Fibroblast of villous mesenchyme (primary cell): ENCODE data around the gene RNF214. TPM values are rescaled to one million over a fixed set of nuclear protein-coding genes. Genes with fewer than 3 reads are reported as not detected.
A peak's percentile ranks its signal among the peaks of the same experiment; 100 is the strongest.

ENCODE experiments used
- DNase-seq: peaks from one replicate; pipeline ENCODE4 v3.0.0-alpha.2; 2010; ENCODE audit warnings: low read depth
- H3K4me3 ChIP-seq: 2 replicates; pipeline ENCODE4 v1.5.1; 2011; ENCODE audit warnings: low read depth, mild to moderate bottlenecking, low read length
- total RNA-seq: library from RNA; depleted of rRNA; stranded (reverse); fragments of >200 nt; gene quantifications from 2 replicates; pipeline ENCODE4 v1.2.3, GENCODE V29; 2012
- TF ChIP-seq, protein P1 (sequence below): IDR thresholded peaks from 2 replicates; pipeline ENCODE4 v1.5.1; 2012; ENCODE audit warnings: low read depth, mild to moderate bottlenecking, low read length; ENCODE audit not compliant: insufficient read depth

The RNF214 gene
- total RNA-seq, 1 donor = 14.2 TPM

- H3K4me3 ChIP-seq = no peak overlapping the region
- DNase-seq = no peak
- TF ChIP-seq, protein P1, sequence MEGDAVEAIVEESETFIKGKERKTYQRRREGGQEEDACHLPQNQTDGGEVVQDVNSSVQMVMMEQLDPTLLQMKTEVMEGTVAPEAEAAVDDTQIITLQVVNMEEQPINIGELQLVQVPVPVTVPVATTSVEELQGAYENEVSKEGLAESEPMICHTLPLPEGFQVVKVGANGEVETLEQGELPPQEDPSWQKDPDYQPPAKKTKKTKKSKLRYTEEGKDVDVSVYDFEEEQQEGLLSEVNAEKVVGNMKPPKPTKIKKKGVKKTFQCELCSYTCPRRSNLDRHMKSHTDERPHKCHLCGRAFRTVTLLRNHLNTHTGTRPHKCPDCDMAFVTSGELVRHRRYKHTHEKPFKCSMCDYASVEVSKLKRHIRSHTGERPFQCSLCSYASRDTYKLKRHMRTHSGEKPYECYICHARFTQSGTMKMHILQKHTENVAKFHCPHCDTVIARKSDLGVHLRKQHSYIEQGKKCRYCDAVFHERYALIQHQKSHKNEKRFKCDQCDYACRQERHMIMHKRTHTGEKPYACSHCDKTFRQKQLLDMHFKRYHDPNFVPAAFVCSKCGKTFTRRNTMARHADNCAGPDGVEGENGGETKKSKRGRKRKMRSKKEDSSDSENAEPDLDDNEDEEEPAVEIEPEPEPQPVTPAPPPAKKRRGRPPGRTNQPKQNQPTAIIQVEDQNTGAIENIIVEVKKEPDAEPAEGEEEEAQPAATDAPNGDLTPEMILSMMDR = no peak
These were observed 8.5 kb upstream of the RNF214 start for GRCh38 chr11:117223741-117224689.

DNA sequence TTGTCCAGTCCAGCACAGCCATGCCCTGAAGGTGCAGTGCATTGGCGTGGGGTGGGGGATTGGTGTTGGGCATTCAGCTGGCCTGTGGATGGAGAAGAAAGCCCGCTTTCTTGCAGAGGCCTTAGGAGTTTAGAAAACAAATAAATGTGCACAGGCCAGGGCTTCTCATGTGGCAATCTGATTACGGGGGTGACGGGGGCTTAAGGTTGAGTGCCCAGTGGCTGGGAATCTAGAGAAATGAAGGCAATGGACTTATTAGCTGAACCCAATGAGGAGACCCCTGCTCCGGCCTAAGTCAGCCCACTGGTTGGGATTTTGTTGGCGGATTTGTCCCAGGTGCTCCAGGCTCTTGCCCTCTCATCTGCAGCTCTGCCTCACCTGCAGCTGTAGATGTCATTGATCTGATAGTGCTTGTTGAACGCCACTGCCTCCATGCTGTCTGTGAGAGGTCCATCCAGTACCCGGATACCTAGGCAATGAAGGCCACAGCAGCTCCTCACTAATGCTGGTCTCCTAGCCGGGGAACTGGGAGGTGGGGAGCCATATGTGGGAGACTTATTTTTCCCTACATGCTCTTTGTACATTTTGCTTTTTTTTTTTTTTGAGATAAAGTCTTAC lies 6.8 kb upstream of the RNF214 start:
- DNase-seq = no peak
- no peak overlapping the region for H3K4me3 ChIP-seq
- TF ChIP-seq, protein P1 = no peak

GRCh38 chr11:117226388-117227385 lies 5.8 kb upstream of the RNF214 start:
- H3K4me3 ChIP-seq = no peak overlapping the region
- TF ChIP-seq, protein P1 = peak; percentile 82
- peak; percentile 85 for DNase-seq

- DNase-seq = no peak
- no peak overlapping the region for H3K4me3 ChIP-seq
- TF ChIP-seq, protein P1 = no peak
These were observed 4.4 kb upstream of the RNF214 start for GRCh38 chr11:117228091-117228490.

DNA sequence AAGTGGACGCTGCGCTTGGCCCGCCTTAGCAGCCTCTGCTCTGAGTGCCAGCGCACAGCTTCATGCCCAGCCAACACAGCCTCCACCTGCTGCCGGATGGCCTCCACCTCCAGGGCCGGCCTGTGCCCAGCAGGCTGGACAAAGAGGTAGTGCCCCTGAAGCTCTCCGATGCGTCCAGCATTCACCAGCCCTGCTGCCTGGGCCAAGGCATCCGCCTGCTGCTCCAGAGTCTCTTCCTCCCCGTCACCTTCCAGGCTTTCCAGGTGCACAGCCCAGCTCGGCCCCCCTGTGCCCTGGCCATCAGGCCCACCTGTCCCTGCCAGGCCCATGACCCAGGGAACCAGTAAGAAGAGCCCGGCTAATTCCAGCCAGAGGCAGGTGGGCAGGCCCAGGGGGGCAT lies 3.1 kb upstream of the RNF214 start:
- no peak overlapping the region for H3K4me3 ChIP-seq
- DNase-seq = no peak
- TF ChIP-seq, protein P1 = no peak

DNA sequence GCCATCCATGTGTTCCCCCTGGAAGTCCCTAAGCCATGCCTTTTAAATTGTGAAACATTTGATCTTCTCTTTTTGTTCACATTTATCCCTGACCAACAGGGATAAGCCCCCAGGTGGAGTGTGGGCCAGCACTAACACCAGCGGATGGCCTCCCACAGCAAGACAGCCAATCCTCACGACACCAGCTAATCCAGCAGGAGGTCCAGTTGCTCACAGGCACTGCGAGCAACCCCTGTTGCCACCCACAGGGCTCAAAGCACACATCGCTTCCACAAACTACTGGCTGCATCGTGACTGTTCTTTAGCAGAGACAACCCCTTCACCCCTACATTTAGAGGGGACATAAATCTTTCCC lies 2.6 kb upstream of the RNF214 start:
- TF ChIP-seq, protein P1 = no peak
- H3K4me3 ChIP-seq = no peak overlapping the region
- DNase-seq = no peak
